Muscle layer of duodenum (tissue), 2 donors: ENCODE data around the gene LASP1.

ENCODE experiments used
- H3K27ac ChIP-seq: one replicate; pipeline ENCODE4 v1.7.0; 2013; ENCODE audit warnings: mild to moderate bottlenecking, low read length
- H3K27me3 ChIP-seq: one replicate; pipeline ENCODE4 v1.7.0; 2013; ENCODE audit warnings: low read depth, mild to moderate bottlenecking, control low read depth, low read length
- H3K36me3 ChIP-seq, 2 donors: one replicate each; pipeline ENCODE4 v1.7.0; 2013; ENCODE audit warnings: low read length in 2 of 2, control low read depth in 1 of 2, mild to moderate bottlenecking in 1 of 2; ENCODE audit not compliant: insufficient read depth in 2 of 2, control insufficient read depth in 1 of 2
- H3K4me1 ChIP-seq, 2 donors: one replicate each; pipeline ENCODE4 v1.7.0; 2013; ENCODE audit warnings: low read length in 2 of 2, mild to moderate bottlenecking in 2 of 2, control low read depth in 1 of 2, moderate library complexity in 1 of 2; ENCODE audit not compliant: insufficient read depth in 2 of 2, control insufficient read depth in 1 of 2
- H3K4me3 ChIP-seq, 2 donors: one replicate each; pipeline ENCODE4 v1.7.0; 2013; ENCODE audit warnings: low read length in 2 of 2, low read depth in 1 of 2, mild to moderate bottlenecking in 1 of 2
- H3K9me3 ChIP-seq, 2 donors: one replicate each; pipeline ENCODE4 v1.7.0; 2013; ENCODE audit warnings: low read length in 2 of 2, control low read depth in 1 of 2, mild to moderate bottlenecking in 1 of 2; ENCODE audit not compliant: control insufficient read depth in 1 of 2
- donor health status: healthy.

The LASP1 gene

GRCh38 chr17:38883592-38884526, 14.0 kb downstream of the LASP1 start:
- no peaks in the 10 kb centered on the region for H3K9me3 ChIP-seq
- no peaks in the 10 kb centered on the region for H3K27me3 ChIP-seq
- peaks cover 17 to 25% of the 10 kb centered on the region in 2 donors for H3K36me3 ChIP-seq
- no peak overlapping the region for H3K4me3 ChIP-seq
- H3K27ac ChIP-seq = no peak overlapping the region
- H3K4me1 ChIP-seq = peaks cover 49 to 79% of the 10 kb centered on the region in 2 donors

- no peak overlapping the region for H3K27ac ChIP-seq
- no peaks in the 10 kb centered on the region for H3K9me3 ChIP-seq
- H3K4me3 ChIP-seq = no peak overlapping the region
- no peaks in the 10 kb centered on the region for H3K27me3 ChIP-seq
- peaks cover 42 to 68% of the 10 kb centered on the region in 2 donors for H3K4me1 ChIP-seq
- H3K36me3 ChIP-seq = peaks cover 22 to 26% of the 10 kb centered on the region in 2 donors
Observed at GRCh38 chr17:38885044-38885727, 15.3 kb downstream of the LASP1 start.

- H3K4me3 ChIP-seq = no peak overlapping the region
- H3K9me3 ChIP-seq = no peaks in the 10 kb centered on the region
- H3K27me3 ChIP-seq = no peaks in the 10 kb centered on the region
- H3K4me1 ChIP-seq = peaks cover 38 to 60% of the 10 kb centered on the region in 2 donors
- peaks cover 24 to 27% of the 10 kb centered on the region in 2 donors for H3K36me3 ChIP-seq
- H3K27ac ChIP-seq = peak overlapping the region; percentile 60
Observed at GRCh38 chr17:38885728-38886642, 16.1 kb downstream of the LASP1 start.

- Histone ChIP-seq H3K4me3 (no peak overlapping the region), H3K4me1 (peaks cover 32 to 53% of the 10 kb centered on the region in 2 donors), H3K9me3 (no peaks in the 10 kb centered on the region), H3K27me3 (no peaks in the 10 kb centered on the region), H3K36me3 (peaks cover 27 to 28% of the 10 kb centered on the region in 2 donors), H3K27ac (no peak overlapping the region)
Observed at GRCh38 chr17:38886643-38887010, 16.8 kb downstream of the LASP1 start.

- Histone ChIP-seq H3K9me3 (no peaks in the 10 kb centered on the region), H3K27ac (no peak overlapping the region), H3K27me3 (no peaks in the 10 kb centered on the region), H3K4me1 (peaks cover 26 to 49% of the 10 kb centered on the region in 2 donors), H3K4me3 (no peak overlapping the region), H3K36me3 (peaks cover 38 to 39% of the 10 kb centered on the region in 2 donors)
Observed at GRCh38 chr17:38888842-38889241, 19.0 kb downstream of the LASP1 start.

- H3K27ac ChIP-seq = no peak overlapping the region
- H3K4me3 ChIP-seq = no peak overlapping the region
- H3K4me1 ChIP-seq = peaks cover 28 to 44% of the 10 kb centered on the region in 2 donors
- no peaks in the 10 kb centered on the region for H3K9me3 ChIP-seq
- peaks cover 38 to 46% of the 10 kb centered on the region in 2 donors for H3K36me3 ChIP-seq
- no peaks in the 10 kb centered on the region for H3K27me3 ChIP-seq
Observed at GRCh38 chr17:38889745-38890409, 20.0 kb downstream of the LASP1 start.

GRCh38 chr17:38890410-38890746, 20.5 kb downstream of the LASP1 start:
- Histone ChIP-seq H3K9me3 (no peaks in the 10 kb centered on the region), H3K4me3 (no peak overlapping the region), H3K36me3 (peaks cover 36 to 46% of the 10 kb centered on the region in 2 donors), H3K27me3 (no peaks in the 10 kb centered on the region), H3K27ac (no peak overlapping the region), H3K4me1 (peaks cover 23 to 39% of the 10 kb centered on the region in 2 donors)

GRCh38 chr17:38891441-38891840, 21.6 kb downstream of the LASP1 start:
- H3K27ac ChIP-seq = no peak overlapping the region
- H3K36me3 ChIP-seq = peaks cover 39 to 49% of the 10 kb centered on the region in 2 donors
- H3K9me3 ChIP-seq = no peaks in the 10 kb centered on the region
- peaks cover 16 to 34% of the 10 kb centered on the region in 2 donors for H3K4me1 ChIP-seq
- H3K27me3 ChIP-seq = no peaks in the 10 kb centered on the region
- H3K4me3 ChIP-seq = no peak overlapping the region

GRCh38 chr17:38892083-38892482, 22.2 kb downstream of the LASP1 start:
- Histone ChIP-seq H3K9me3 (no peaks in the 10 kb centered on the region), H3K36me3 (peaks cover 39 to 49% of the 10 kb centered on the region in 2 donors), H3K4me1 (peaks cover 22 to 36% of the 10 kb centered on the region in 2 donors), H3K4me3 (no peak overlapping the region), H3K27me3 (no peaks in the 10 kb centered on the region), H3K27ac (no peak overlapping the region)

GRCh38 chr17:38892620-38893019, 22.8 kb downstream of the LASP1 start:
- no peak overlapping the region for H3K4me3 ChIP-seq
- no peaks in the 10 kb centered on the region for H3K27me3 ChIP-seq
- no peak overlapping the region for H3K27ac ChIP-seq
- no peaks in the 10 kb centered on the region for H3K9me3 ChIP-seq
- peaks cover 27 to 38% of the 10 kb centered on the region in 2 donors for H3K4me1 ChIP-seq
- H3K36me3 ChIP-seq = peaks cover 35 to 45% of the 10 kb centered on the region in 2 donors
